OCI-LY3 (cell line): ENCODE results near the gene GRIK4.
A peak's percentile ranks its signal among the peaks of the same experiment; 100 is the strongest.

Experiments used
- H2AFZ ChIP-seq: fragments of 200-600, 300-600 bp; shearing (Covaris generic); 2 replicates; pipeline ENCODE4 v1.6.0; 2014; ENCODE audit warnings: antibody characterized with exemption, low read depth, low read length
- H3K27ac ChIP-seq: fragments of 200-600, 300-600 bp; sonication (generic); 2 replicates; pipeline ENCODE4 v1.5.1; 2014; ENCODE audit warnings: mild to moderate bottlenecking, low read length, moderate library complexity, mixed read lengths
- H3K27me3 ChIP-seq: fragments of 200-600, 300-600 bp; sonication (generic); 2 replicates; pipeline ENCODE4 v1.6.1; 2014; ENCODE audit warnings: low read depth, low read length, mixed read lengths
- H3K36me3 ChIP-seq: fragments of 200-600, 300-600 bp; sonication (generic); replicated peaks from 2 replicates; pipeline ENCODE3; 2014; ENCODE audit warnings: low read depth, low read length, mixed read lengths
- H3K4me1 ChIP-seq: fragments of 300-600, 200-600 bp; sonication (generic); 2 replicates; pipeline ENCODE4 v1.6.1; 2014; ENCODE audit warnings: low read length, mixed read lengths
- H3K4me2 ChIP-seq: fragments of 200-600, 300-600 bp; sonication (generic); 2 replicates; pipeline ENCODE4 v1.6.1; 2014; ENCODE audit warnings: low read length, mixed read lengths
- H3K4me3 ChIP-seq: fragments of 300-600, 200-600 bp; sonication (generic); 2 replicates; pipeline ENCODE4 v1.5.1; 2014; ENCODE audit warnings: antibody characterized with exemption, mild to moderate bottlenecking, low read length, moderate library complexity
- H3K79me2 ChIP-seq: fragments of 300-600, 200-600 bp; shearing (Covaris generic); 2 replicates; pipeline ENCODE4 v1.6.1; 2014; ENCODE audit warnings: mild to moderate bottlenecking, low read length, mixed read lengths
- H3K9ac ChIP-seq: fragments of 300-600, 200-600 bp; shearing (Covaris generic); 2 replicates; pipeline ENCODE4 v1.6.0; 2014; ENCODE audit warnings: mild to moderate bottlenecking, low read length, moderate library complexity
- H3K9me3 ChIP-seq: fragments of 200-600, 300-600 bp; shearing (Covaris generic); 2 replicates; pipeline ENCODE4 v1.6.1; 2014; ENCODE audit warnings: low read length, mixed read lengths; ENCODE audit not compliant: insufficient read depth
- H4K20me1 ChIP-seq: fragments of 200-600, 300-600 bp; sonication (generic); 2 replicates; pipeline ENCODE4 v1.6.1; 2016; ENCODE audit warnings: low read length, mixed read lengths; ENCODE audit not compliant: insufficient read depth
- EZH2phosphoT487 ChIP-seq: fragments of 200-600 bp; shearing (Covaris generic); IDR thresholded peaks from 2 replicates; pipeline ENCODE4 v1.6.1; 2018; ENCODE audit warnings: antibody characterized with exemption, mixed run types, low read depth
- TF ChIP-seq, protein P1 (sequence below): fragments of 200-600, 300-600 bp; sonication (generic); IDR thresholded peaks from 2 replicates; pipeline ENCODE4 v1.5.1; 2014; ENCODE audit warnings: antibody characterized with exemption, low read length, low read depth

The GRIK4 gene

DNA sequence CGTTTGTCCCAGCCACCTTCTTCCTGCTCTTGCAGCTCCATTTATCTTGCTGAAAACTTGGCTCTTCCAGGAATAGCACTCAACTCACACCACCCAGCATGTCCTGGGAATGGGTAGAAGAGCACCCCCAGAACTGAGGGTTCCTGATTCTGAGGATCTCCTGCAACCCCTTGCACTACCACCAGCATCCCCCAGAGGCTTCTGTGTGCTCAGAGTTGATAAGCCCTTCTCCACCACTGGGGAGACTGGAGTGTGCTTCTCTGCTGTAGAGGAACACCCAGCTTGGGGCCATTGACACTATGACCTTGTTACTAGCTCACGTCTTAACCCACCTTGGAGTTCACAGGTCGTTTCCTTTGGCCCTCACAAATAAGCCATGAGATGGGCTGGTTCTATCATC, 121.0 kb downstream of the GRIK4 start:
- Histone ChIP-seq H3K27ac (no peak overlapping the region), H4K20me1 (no peaks in the 10 kb centered on the region), H2AFZ (no peak overlapping the region), H3K27me3 (no peaks in the 10 kb centered on the region), H3K9me3 (no peaks in the 10 kb centered on the region), H3K36me3 (no peaks in the 10 kb centered on the region), H3K4me1 (peaks cover 19% of the 10 kb centered on the region), H3K9ac (no peak overlapping the region), H3K4me2 (no peak overlapping the region), H3K79me2 (no peaks in the 10 kb centered on the region), H3K4me3 (no peak overlapping the region)
- TF ChIP-seq, protein P1, sequence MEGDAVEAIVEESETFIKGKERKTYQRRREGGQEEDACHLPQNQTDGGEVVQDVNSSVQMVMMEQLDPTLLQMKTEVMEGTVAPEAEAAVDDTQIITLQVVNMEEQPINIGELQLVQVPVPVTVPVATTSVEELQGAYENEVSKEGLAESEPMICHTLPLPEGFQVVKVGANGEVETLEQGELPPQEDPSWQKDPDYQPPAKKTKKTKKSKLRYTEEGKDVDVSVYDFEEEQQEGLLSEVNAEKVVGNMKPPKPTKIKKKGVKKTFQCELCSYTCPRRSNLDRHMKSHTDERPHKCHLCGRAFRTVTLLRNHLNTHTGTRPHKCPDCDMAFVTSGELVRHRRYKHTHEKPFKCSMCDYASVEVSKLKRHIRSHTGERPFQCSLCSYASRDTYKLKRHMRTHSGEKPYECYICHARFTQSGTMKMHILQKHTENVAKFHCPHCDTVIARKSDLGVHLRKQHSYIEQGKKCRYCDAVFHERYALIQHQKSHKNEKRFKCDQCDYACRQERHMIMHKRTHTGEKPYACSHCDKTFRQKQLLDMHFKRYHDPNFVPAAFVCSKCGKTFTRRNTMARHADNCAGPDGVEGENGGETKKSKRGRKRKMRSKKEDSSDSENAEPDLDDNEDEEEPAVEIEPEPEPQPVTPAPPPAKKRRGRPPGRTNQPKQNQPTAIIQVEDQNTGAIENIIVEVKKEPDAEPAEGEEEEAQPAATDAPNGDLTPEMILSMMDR = peak; percentile 37
- TF ChIP-seq EZH2phosphoT487 = no peak

- Histone ChIP-seq H3K27ac (no peak overlapping the region), H2AFZ (no peak overlapping the region), H3K79me2 (no peaks in the 10 kb centered on the region), H3K9me3 (no peaks in the 10 kb centered on the region), H3K4me1 (peaks cover 19% of the 10 kb centered on the region), H3K4me2 (peak overlapping the region; percentile 31; the same call in 1 of the 2 replicates), H4K20me1 (no peaks in the 10 kb centered on the region), H3K4me3 (no peak overlapping the region), H3K9ac (no peak overlapping the region), H3K36me3 (no peaks in the 10 kb centered on the region), H3K27me3 (no peaks in the 10 kb centered on the region)
- TF ChIP-seq, protein P1 = no peak
- TF ChIP-seq EZH2phosphoT487 = no peak
Observed at GRCh38 chr11:120633616-120634393, 122.3 kb downstream of the GRIK4 start.

DNA sequence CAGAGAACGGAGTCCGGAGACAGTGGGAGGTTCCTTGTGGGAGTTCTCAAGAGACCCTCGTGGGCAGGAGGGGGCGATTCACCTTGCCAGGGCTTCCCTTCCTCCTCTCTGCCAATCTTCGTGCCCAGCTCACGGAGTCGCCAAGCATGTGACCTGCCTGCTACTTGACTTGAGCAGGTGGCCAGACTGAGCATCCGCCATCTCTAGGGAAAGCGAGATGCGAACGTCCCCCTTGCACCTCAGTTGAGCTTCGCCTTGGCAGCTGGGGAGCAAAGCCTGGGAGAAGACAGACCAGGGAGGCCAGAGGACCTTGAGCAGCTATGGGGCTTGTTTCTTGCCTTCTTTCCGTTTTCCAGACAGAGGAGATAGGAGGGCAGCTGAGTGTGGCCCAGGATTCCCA, 123.2 kb downstream of the GRIK4 start:
- Histone ChIP-seq H2AFZ (no peak overlapping the region), H3K4me2 (no peak overlapping the region), H3K27ac (no peak overlapping the region), H3K9ac (no peak overlapping the region), H3K4me1 (peaks cover 19% of the 10 kb centered on the region), H4K20me1 (no peaks in the 10 kb centered on the region), H3K27me3 (peaks cover 4% of the 10 kb centered on the region), H3K36me3 (no peaks in the 10 kb centered on the region), H3K79me2 (no peaks in the 10 kb centered on the region), H3K9me3 (no peaks in the 10 kb centered on the region), H3K4me3 (no peak overlapping the region)
- TF ChIP-seq, protein P1 = no peak
- no peak for TF ChIP-seq EZH2phosphoT487

DNA sequence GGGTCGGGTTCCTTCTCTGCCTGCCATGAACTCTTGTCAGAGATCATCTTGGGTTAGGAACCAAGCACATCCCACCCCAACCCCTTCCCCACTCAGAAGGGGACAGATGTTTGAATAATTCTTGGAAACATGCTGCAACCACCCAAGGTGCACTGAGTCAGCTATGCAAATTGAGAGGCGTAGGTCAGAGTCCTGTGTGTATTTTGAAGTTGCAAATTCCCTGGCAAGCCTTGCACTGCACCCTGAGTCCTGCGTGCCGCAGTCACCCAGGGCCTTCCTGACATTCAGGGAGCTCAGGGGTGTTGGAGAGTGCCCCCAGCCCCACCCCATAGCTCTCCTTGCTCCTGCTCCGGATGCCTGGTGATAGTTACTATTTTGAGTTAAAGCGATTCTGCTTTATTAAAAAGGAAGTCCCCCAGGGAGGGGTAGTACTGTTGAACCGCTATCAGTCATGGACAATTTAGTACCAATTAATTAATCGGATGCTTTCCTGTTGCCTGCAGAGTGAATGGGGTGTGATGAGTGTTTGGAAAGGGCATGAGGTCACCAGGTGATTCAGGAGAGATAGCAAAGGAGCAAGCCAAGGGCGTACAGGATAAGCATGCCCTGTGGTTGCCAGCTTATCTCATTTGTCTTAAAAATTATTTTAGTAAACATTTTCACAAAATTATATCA, 123.7 kb downstream of the GRIK4 start:
- no peaks in the 10 kb centered on the region for H3K9me3 ChIP-seq
- no peak overlapping the region for H2AFZ ChIP-seq
- peaks cover 19% of the 10 kb centered on the region for H3K4me1 ChIP-seq
- no peak overlapping the region for H3K4me2 ChIP-seq
- TF ChIP-seq, protein P1 = no peak
- TF ChIP-seq EZH2phosphoT487 = no peak
- no peak overlapping the region for H3K9ac ChIP-seq
- no peaks in the 10 kb centered on the region for H3K79me2 ChIP-seq
- peaks cover 10% of the 10 kb centered on the region for H3K27me3 ChIP-seq
- no peaks in the 10 kb centered on the region for H4K20me1 ChIP-seq
- no peaks in the 10 kb centered on the region for H3K36me3 ChIP-seq
- no peak overlapping the region for H3K27ac ChIP-seq
- H3K4me3 ChIP-seq = no peak overlapping the region
